ENCODE measurements around the gene FKBP5.

- TF ChIP-seq CTCF (IDR thresholded peaks at IDR 0.05 in 8 of 11, conservative IDR thresholded peaks at IDR 0.05 in 3 of 11) (peak in 3 of 11 experiments; percentile 14 to 35 (median 16)), POLR2A (IDR thresholded peaks at IDR 0.05) (no peak)
These were observed 40.3 kb upstream of the FKBP5 start for GRCh38 chr6:35728683-35729678.

Data from spleen (tissue), 7 donors.